ENCODE data around the gene GFRAL.

- TF ChIP-seq CHD2 (IDR thresholded peaks at IDR 0.05; ENCODE audit: low read length, partially characterized antibody) (no peak), CTCF (IDR thresholded peaks at IDR 0.05) (no peak), EZH2phosphoT487 (IDR thresholded peaks at IDR 0.05; ENCODE audit: borderline replicate concordance, low read depth) (no peak)
These were observed 121.2 kb downstream of the GFRAL start for GRCh38 chr6:55448451-55448850.

All from SK-N-SH (cell line).